NCI-H510A (cell line): ENCODE measurements around the gene BMP7.
"Not testable (repeated sequence)": the region's sequence is repeated elsewhere in the genome, so short reads cannot be mapped to it uniquely, and the experiment has no call there.

ENCODE experiments used
- DNase-seq: peaks from one replicate; lab custom pipeline; 2025; lab: John Stamatoyannopoulos, UW

Gene BMP7

DNA sequence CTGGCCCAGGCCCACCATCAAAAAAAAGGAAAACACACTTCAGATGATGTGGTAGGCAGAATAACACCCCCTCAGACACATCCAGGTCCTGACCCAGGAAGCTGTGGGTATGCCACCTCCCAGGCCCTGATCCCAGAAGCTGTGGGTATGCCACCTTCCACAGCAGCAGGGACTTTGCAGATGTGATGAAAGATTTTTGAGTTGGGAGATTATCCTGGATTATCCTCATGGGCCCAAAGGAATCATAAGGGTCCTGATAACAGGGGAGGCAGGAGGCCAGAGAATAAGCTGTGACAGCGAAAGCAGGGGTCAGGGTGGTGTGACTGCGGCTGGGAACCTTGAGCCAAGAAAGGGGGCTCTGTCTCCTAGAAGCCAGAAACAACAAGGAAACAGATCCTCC lies 55.0 kb downstream of the BMP7 start:
- no peak for DNase-seq

DNA sequence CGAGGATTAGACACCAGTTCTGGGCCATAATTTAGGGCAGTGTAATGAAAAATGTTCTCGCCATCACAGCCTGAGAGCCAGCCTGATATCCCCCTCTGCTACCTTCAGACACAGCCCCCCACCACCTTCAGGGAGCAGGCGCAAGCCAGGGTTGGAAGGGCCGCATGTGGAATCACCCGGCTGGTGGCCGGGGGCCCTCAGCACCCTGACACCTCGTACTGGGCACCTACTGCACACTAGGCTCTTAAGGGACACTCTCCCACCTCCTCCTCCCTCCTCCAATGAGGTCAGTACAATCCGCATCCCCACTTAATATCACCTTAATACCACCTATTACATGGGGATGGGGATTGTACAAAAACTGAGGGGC lies 55.5 kb downstream of the BMP7 start:
- no peak for DNase-seq

DNA sequence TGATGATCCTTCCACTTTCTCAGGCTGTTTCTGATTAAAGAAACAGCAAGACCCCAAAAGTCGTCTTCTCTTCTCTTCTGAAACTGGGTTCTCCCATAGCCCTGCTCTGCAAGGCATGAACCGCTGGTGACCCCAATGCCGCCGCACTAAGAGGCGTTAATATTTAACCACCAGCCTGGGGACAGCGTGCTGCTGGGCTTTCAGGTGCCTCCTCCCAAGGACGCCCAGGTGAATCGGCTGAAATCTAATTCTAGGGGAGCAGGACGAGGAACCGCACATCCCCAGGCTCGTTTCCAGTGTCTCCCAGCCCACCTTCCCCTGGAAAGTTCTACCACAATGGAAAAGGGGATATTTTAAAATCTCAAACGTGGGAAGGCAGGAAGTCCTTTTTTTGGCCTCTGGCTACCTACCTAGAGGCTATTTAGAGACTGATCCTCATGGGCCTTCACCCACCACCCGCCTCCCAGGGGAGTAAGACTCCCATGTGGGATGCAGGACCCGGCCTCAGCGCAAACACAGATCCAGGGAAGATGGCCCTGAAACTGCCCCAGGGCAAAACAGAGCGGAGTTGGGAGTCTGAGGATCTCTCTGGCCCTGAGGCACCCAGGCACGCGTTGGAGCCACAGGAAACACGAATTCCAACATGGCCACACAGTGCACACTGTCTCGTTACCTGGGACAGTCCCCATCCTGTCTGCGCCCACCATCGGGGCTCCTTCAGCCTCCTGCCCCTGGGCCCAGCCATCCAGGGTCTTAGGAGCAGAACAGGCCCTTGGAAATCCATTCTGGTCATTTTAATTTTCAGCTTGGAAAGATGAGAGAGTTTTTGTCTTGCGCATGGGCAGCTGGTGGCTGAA lies 56.2 kb downstream of the BMP7 start:
- DNase-seq, result no peak

DNA sequence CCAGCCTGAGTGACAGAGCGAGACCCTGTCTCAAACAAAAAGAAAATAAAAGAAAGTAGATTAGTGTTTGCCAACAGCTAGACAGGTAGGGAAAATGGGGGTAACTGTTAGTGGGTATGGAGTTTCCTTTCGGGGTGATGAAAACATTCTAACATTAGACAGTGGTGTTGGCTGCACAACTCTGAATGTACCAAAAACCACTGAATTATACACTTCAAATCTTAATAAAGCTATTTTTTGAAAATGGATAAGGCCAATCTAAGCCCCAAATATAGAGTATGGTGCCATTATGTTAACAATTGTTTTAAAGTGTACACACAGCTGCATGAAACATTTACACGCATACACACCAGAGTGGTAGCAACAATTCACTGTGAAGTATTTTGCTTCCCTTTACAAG lies 57.0 kb downstream of the BMP7 start:
- DNase-seq, result no peak

DNA sequence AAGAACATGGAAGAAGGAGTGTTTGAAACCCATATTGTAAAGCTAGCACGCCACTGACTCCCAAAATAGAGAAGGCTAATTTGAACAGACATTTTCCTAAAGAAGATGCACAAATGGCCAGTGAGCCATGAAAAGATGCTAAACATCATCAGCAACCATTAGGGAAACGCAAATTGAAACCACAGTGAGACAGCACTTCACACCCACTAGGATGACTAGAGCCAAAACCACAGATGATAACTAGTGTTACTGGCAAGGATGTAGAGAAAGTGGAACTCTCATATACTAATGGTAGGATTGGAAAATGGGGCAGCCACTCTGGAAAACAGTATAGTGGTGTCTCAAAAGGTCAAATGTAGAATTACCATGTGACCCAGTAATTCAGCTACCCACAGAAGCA lies 58.2 kb downstream of the BMP7 start:
- DNase-seq, result no peak

DNA sequence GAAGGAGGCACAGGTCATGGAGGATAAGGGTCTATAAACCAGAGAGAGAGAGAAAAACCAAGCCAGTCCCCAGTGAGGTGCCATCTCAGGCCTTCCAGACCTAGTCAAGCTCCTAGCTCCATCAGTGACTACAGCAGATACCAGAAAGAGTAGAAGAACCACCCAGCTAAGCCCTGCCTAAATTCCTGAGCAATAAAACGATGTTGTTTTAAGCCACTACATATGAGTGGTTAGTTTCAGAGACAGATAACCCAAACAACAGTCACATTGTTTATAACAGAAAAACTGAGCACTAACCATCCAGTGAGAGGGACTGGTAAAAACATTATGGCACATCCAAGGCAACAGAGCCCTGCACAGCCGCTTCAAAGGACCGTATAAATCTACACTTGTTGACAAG lies 59.2 kb downstream of the BMP7 start:
- no peak for DNase-seq

GRCh38 chr20:57205606-57206219 lies 60.7 kb downstream of the BMP7 start:
- DNase-seq, result no peak

DNA sequence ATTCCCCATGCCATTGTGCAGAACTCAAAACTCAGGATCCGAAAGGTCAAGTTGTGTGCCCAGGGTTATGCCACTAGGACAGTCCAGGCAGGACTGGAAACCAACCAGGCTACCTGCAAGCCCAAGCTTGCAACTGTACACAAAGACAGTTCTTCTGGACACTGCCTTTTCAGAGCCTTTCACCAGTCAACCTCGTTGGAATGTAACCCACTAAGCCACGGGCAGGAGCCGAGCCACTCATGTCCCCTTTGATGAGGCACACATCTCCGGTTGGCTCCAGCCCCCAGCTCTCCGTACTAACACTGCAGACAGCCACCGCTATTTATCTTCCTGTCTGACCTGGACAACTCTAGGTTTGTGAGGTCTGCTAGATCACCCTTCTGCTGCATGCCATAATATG lies 62.5 kb downstream of the BMP7 start:
- no peak for DNase-seq

DNA sequence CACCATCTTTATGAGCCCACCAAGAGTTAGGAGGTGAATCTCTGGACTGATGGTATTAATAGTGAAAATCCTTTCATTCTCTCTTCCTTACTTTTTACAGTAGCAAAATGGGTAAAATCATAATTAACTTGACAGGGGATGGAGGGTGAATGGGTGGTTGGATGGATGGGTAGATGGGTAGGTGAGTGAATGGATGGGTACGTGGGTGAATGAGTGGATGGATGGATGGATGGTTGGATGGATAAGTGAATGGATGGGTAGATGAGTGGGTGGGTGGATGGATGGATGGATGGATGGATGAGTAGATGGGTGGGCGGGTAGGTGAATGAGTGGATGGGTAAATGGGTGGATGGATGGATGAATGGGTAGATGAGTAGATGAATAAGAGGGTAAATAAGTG lies 63.2 kb downstream of the BMP7 start:
- no peak for DNase-seq

- DNase-seq, result no peak
Observed at GRCh38 chr20:57202309-57202708, 64.1 kb downstream of the BMP7 start.

GRCh38 chr20:57200882-57201695 lies 65.4 kb downstream of the BMP7 start:
- no peak for DNase-seq

DNA sequence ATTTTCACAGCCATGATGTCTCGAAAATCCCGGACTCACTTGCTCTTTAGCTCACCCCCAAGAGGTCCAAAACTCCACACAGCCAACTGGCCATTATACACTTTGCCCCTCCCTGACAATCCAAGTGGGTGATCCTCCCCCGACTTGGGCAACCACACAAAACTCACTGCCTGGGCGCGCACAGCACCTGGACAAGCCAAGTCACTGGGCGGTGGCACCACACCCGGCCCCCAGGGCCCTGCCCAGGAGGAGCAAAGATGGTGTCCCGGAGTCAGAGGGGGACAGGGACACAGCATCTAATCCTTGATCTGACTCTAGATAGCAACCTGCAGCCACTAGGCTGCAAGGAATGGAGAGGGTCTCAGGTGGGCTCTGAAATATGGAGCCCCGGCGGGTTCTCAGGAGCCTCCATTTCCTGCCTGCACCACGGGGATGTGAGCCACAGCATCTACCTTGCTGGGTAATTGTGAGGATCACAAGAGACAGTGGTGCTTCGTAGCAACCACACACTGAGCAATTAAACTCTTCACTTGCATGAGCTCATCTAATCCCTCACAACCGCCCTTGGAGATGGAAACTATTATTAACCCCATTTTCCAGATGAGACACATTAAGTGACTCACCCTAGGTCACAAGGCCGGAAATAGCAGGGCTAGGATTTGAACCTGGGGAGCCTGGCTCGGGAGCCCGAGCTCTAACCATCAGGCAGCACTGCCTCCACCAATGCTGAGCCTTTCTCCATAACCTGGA lies 66.6 kb downstream of the BMP7 start:
- DNase-seq, result no peak

GRCh38 chr20:57198132-57199072 lies 68.0 kb downstream of the BMP7 start:
- no peak for DNase-seq

DNA sequence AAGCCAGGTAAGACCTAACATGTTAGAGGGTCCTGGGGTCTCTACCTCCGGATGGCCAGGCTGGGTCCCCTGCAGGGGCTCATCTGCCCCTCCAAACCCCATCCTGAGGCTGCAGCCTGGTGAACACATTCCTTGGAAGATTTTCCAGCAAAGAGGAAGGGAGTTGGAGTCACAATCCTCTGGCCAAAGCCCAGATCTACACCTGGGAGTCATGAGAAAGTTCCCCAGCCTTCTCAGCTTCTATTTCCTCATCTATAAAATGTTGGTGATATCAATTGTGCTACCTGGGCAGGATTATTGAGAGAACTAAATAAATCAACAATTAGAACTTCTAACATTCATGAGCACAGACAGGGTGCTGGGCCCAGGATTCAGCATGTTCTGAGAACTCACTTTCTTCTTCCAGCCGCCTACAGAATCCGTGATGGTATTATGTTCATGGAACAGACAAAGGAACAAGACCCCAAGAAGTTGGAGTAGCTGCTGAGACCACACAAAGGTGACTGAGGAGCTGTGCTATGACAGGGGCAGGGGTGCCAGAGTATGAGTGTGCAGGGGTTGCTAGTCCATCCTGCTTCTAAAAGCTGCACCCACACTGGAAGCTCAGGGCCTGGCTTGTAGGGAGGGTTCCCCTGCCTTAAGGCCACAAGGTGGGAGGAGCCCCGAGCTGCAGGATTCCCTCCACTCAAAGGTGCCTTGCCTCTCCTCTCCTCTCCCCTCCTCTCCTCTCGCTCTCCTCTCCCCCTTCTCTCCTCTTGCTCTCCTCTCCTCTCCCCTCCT lies 68.9 kb downstream of the BMP7 start:
- no peak for DNase-seq

DNA sequence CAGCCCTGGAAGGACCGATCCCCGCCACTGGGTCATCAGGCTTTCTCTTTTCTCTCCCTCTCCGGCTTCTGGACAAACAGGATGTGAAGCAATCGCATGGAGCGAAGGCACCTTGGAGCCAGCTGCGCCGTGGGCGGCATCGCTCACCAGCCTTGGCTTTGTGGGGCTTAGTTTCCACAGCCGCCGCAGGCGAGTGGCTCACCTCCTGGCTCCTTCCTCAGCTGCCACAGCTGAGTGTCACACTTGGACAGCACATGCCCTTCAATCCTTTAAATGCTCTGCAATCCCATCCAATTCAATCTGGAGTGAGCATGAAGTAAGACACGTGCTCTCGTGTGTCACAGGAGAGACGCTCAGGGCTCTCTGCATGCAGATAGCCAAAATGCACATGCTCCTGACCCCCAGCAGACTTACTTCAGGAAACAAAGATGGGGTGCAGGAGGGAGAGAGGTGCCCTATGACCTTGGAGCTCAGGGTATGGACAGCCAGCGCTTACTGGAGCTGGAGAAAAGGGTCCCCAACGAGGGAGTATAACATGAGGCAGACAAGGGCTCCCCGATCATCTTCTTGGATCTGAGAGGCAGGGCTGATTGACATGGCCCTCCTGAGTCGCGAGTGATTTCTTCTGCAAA lies 70.9 kb downstream of the BMP7 start:
- no peak for DNase-seq

DNA sequence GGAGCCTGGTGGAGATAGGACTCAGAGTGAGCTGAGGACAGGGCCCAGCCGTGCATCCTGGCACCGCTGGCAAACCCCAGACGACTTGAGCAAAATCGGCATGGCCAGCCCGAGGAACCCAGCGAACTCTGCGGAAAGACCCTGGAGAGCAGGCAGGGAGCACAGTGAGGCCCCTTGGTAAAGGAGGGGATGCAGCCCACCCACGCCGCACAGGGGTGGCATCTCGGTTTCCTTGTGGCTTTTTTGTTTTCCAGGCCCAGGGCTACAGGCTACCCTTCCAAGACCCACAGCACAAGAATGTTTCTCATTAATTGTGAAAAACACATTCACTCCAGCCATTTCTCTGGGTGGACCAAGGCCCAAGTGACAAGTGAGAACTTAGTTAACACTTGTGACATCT lies 71.4 kb downstream of the BMP7 start:
- no peak for DNase-seq

- DNase-seq, result no peak
Observed at GRCh38 chr20:57194154-57194553, 72.3 kb downstream of the BMP7 start.

GRCh38 chr20:57193094-57193493 lies 73.3 kb downstream of the BMP7 start:
- DNase-seq, result no peak

- DNase-seq, result no peak
Observed at GRCh38 chr20:57192311-57192710, 74.1 kb downstream of the BMP7 start.

- DNase-seq, result not testable (repeated sequence)
Observed at GRCh38 chr20:57191265-57191638, 75.2 kb downstream of the BMP7 start.
